ENCODE measurements around the gene COL15A1. TPM values are rescaled to one million over a fixed set of nuclear protein-coding genes. Genes with fewer than 3 reads are reported as not detected.

COL15A1 gene
- total RNA-seq, 4 donors from 2014 or later = 25.8 to 55.3 (median 36.0) TPM

- Histone ChIP-seq H3K9me3 (no peaks in the 10 kb centered on the region), H3K27ac (no peak overlapping the region), H3K4me3 (no peak overlapping the region), H3K36me3 (no peaks in the 10 kb centered on the region), H3K4me1 (peaks cover 0 to 46% (median 19%) of the 10 kb centered on the region in 4 donors), H3K27me3 (no peaks in the 10 kb centered on the region)
- 90 to 92% methylated on average over 7 of the region's 7 CpGs for WGBS, 2 donors
- DNase-seq (ENCODE audit: low spot score in 2 of 2) = no peak
- TF ChIP-seq POLR2A (IDR thresholded peaks at IDR 0.05) (no peak), CTCF (IDR thresholded peaks at IDR 0.05) (no peak)
Observed at GRCh38 chr9:99118782-99119466, 175.2 kb downstream of the COL15A1 start.

GRCh38 chr9:99119976-99120655 lies 176.4 kb downstream of the COL15A1 start:
- H3K9me3 ChIP-seq = no peaks in the 10 kb centered on the region
- TF ChIP-seq CTCF (IDR thresholded peaks at IDR 0.05) (no peak), POLR2A (IDR thresholded peaks at IDR 0.05) (no peak), EP300 (IDR thresholded peaks at IDR 0.05) (no peak)
- no peaks in the 10 kb centered on the region for H3K27me3 ChIP-seq
- H3K4me3 ChIP-seq = no peak overlapping the region
- peaks cover 0 to 37% (median 10%) of the 10 kb centered on the region in 4 donors for H3K4me1 ChIP-seq
- no peak for DNase-seq (ENCODE audit: low spot score in 2 of 2)
- H3K27ac ChIP-seq = no peak overlapping the region
- H3K36me3 ChIP-seq = no peaks in the 10 kb centered on the region

Other genes starting within 250 kb of the COL15A1 start
- gene GABBR2, start 235.0 kb upstream of the COL15A1 start, total RNA-seq = under 1 TPM in 2 of 4 donors, not detected in 2; 0.20 to 0.22 TPM
- 10 to 100 TPM; 13.8 to 46.2 (median 27.9) TPM for gene ANKS6, start 147.4 kb upstream of the COL15A1 start, total RNA-seq
- 1 to 10 TPM; 1.8 to 6.0 (median 3.5) TPM for gene GALNT12, start 136.2 kb upstream of the COL15A1 start, total RNA-seq
- 10 to 100 TPM; 24.0 to 37.4 (median 31.8) TPM for gene TGFBR1, start 161.2 kb downstream of the COL15A1 start, total RNA-seq

Measured in tibial nerve (tissue), 4 donors.